H9 (cell line): ENCODE data around the gene EHD3. TPM values are rescaled to one million over a fixed set of nuclear protein-coding genes. Genes with fewer than 3 reads are reported as not detected.

ENCODE experiments used
- DNase-seq: peaks from one replicate; pipeline ENCODE4 v3.0.0-alpha.2; 2017
- H2AFZ ChIP-seq: one replicate; pipeline ENCODE4 v1.6.1; 2013; ENCODE audit warnings: mild to moderate bottlenecking, low read length, control low read depth, moderate library complexity
- H2AK5ac ChIP-seq: 2 replicates; pipeline ENCODE4 v1.6.1; 2013; ENCODE audit warnings: low read length, control low read depth, mixed read lengths; ENCODE audit not compliant: insufficient read length
- H2BK120ac ChIP-seq: one replicate; pipeline ENCODE4 v1.6.1; 2013; ENCODE audit warnings: low read depth, mild to moderate bottlenecking, low read length, control low read depth, inconsistent platforms; ENCODE audit not compliant: poor library complexity, severe bottlenecking
- H2BK12ac ChIP-seq: 2 replicates; pipeline ENCODE4 v1.6.1; 2013; ENCODE audit warnings: low read length, control low read depth, mixed read lengths, low read depth; ENCODE audit not compliant: insufficient read length
- H2BK15ac ChIP-seq: 2 replicates; pipeline ENCODE4 v1.6.1; 2013; ENCODE audit warnings: low read depth, low read length, control low read depth
- H2BK20ac ChIP-seq: one replicate; pipeline ENCODE4 v1.6.1; 2013; ENCODE audit warnings: low read depth, mild to moderate bottlenecking, low read length, control low read depth, inconsistent platforms; ENCODE audit not compliant: poor library complexity, severe bottlenecking
- H2BK5ac ChIP-seq: 2 replicates; pipeline ENCODE4 v1.6.1; 2013; ENCODE audit warnings: low read length, control low read depth, mixed read lengths; ENCODE audit not compliant: insufficient read length
- H3K14ac ChIP-seq: 2 replicates; pipeline ENCODE4 v1.6.1; 2013; ENCODE audit warnings: low read length, control low read depth; ENCODE audit not compliant: insufficient read depth
- H3K18ac ChIP-seq: 2 replicates; pipeline ENCODE4 v1.6.1; 2013; ENCODE audit warnings: low read depth, mild to moderate bottlenecking, mixed read lengths, low read length, control low read depth; ENCODE audit not compliant: insufficient read length
- H3K23ac ChIP-seq: 2 replicates; pipeline ENCODE4 v1.6.1; 2013; ENCODE audit warnings: low read length, control low read depth, mixed read lengths, low read depth; ENCODE audit not compliant: insufficient read length
- H3K23me2 ChIP-seq: 2 replicates; pipeline ENCODE4 v1.6.1; 2013; ENCODE audit warnings: low read depth, mild to moderate bottlenecking, mixed read lengths, low read length, control low read depth; ENCODE audit not compliant: insufficient read length, poor library complexity, severe bottlenecking
- H3K27ac ChIP-seq: 2 replicates; pipeline ENCODE4 v1.5.1; 2013; ENCODE audit warnings: low read length, control low read depth, mixed read lengths, low read depth; ENCODE audit not compliant: insufficient read length
- H3K27me3 ChIP-seq: 2 replicates; pipeline ENCODE4 v1.6.1; 2013; ENCODE audit warnings: low read length, control low read depth, inconsistent platforms; ENCODE audit not compliant: insufficient read depth
- H3K4ac ChIP-seq: 2 replicates; pipeline ENCODE4 v1.6.1; 2013; ENCODE audit warnings: low read depth, mild to moderate bottlenecking, control low read depth, inconsistent platforms, low read length, moderate library complexity
- H3K4me1 ChIP-seq: 2 replicates; pipeline ENCODE4 v1.6.1; 2013; ENCODE audit warnings: low read length, control low read depth, inconsistent platforms; ENCODE audit not compliant: insufficient read depth
- H3K4me2 ChIP-seq: 2 replicates; pipeline ENCODE4 v1.6.1; 2013; ENCODE audit warnings: low read length, control low read depth, mixed read lengths; ENCODE audit not compliant: insufficient read length, insufficient read depth
- H3K56ac ChIP-seq: 2 replicates; pipeline ENCODE4 v1.6.1; 2013; ENCODE audit warnings: low read depth, mild to moderate bottlenecking, mixed read lengths, low read length, control low read depth; ENCODE audit not compliant: insufficient read length
- H3K79me1 ChIP-seq: 2 replicates; pipeline ENCODE4 v1.6.1; 2013; ENCODE audit warnings: low read depth, mild to moderate bottlenecking, moderate library complexity, low read length, control low read depth, inconsistent platforms; ENCODE audit not compliant: insufficient read depth, poor library complexity, severe bottlenecking
- H3K79me2 ChIP-seq: 2 replicates; pipeline ENCODE4 v1.6.1; 2013; ENCODE audit warnings: low read length, control low read depth, inconsistent platforms; ENCODE audit not compliant: insufficient read depth
- H3K9ac ChIP-seq: 2 replicates; pipeline ENCODE4 v1.6.1; 2013; ENCODE audit warnings: low read length, control low read depth, mixed read lengths; ENCODE audit not compliant: insufficient read length; ENCODE audit errors: extremely low read depth
- H3K9me3 ChIP-seq: one replicate; pipeline ENCODE4 v1.6.1; 2013; ENCODE audit warnings: low read depth, low read length, inconsistent platforms; ENCODE audit not compliant: control insufficient read depth
- H3T11ph ChIP-seq: one replicate; pipeline ENCODE4 v1.6.1; 2013; ENCODE audit warnings: mild to moderate bottlenecking, low read length, control low read depth, inconsistent platforms
- H4K20me1 ChIP-seq: one replicate; pipeline ENCODE4 v1.6.1; 2013; ENCODE audit not compliant: control insufficient read depth, insufficient read length, insufficient read depth
- H4K5ac ChIP-seq: 2 replicates; pipeline ENCODE4 v1.6.1; 2013; ENCODE audit warnings: low read depth, mild to moderate bottlenecking, mixed read lengths, low read length, control low read depth; ENCODE audit not compliant: insufficient read length
- H4K8ac ChIP-seq: replicated peaks from 2 replicates; pipeline ENCODE4 v1.6.1; 2013; ENCODE audit warnings: low read length, control low read depth, mixed read lengths, low read depth; ENCODE audit not compliant: insufficient read length
- H4K91ac ChIP-seq: 2 replicates; pipeline ENCODE4 v1.6.1; 2013; ENCODE audit warnings: low read depth, mild to moderate bottlenecking, moderate library complexity, mixed read lengths, low read length, control low read depth; ENCODE audit not compliant: insufficient read length
- H3K27ac Mint-ChIP-seq, 3 experiments: 2 replicates in 2 of 3; 3 replicates in 1 of 3; pipeline ENCODE4 v1.8.0; 2020 to 2021; ENCODE audit warnings: mixed read lengths in 3 of 3, mild to moderate bottlenecking in 1 of 3, moderate library complexity in 1 of 3
- H3K27me3 Mint-ChIP-seq: 2 replicates; pipeline ENCODE4 v1.8.0; 2021; ENCODE audit warnings: low read depth, mild to moderate bottlenecking, moderate library complexity, mixed read lengths
- H3K36me3 Mint-ChIP-seq, 3 experiments: 2 replicates in 2 of 3; 3 replicates in 1 of 3; pipeline ENCODE4 v1.8.0; 2020 to 2021; ENCODE audit warnings: low read depth in 3 of 3, mixed read lengths in 3 of 3; ENCODE audit not compliant: insufficient read depth in 1 of 3
- H3K4me1 Mint-ChIP-seq, 2 experiments: 2 replicates each; pipeline ENCODE4 v1.8.0; 2020; ENCODE audit warnings: mixed read lengths in 2 of 2
- H3K4me3 Mint-ChIP-seq, 2 experiments: 2 replicates in 1 of 2; 3 replicates in 1 of 2; pipeline ENCODE4 v1.8.0; 2020 to 2021; ENCODE audit warnings: mild to moderate bottlenecking in 2 of 2, mixed read lengths in 2 of 2, moderate library complexity in 1 of 2
- H3K9me3 Mint-ChIP-seq, 2 experiments: 2 replicates in 1 of 2; 3 replicates in 1 of 2; pipeline ENCODE4 v1.8.0; 2020; ENCODE audit warnings: mild to moderate bottlenecking in 2 of 2, mixed read lengths in 2 of 2, moderate library complexity in 1 of 2
- CTCF ChIP-seq: fragments of 200-600 bp; sonication (generic); conservative IDR thresholded peaks from 3 replicates; pipeline ENCODE4 v1.8.0; 2021; ENCODE audit warnings: antibody characterized with exemption, mild to moderate bottlenecking
- WGBS: extraction: QIAGEN DNeasy Blood & Tissue Kit; methylation state at CpG from one replicate; pipeline ENCODE4 v1.1.7; 2013; ENCODE audit warnings: missing lambda C conversion rate, low lambda C conversion rate, mixed read lengths; ENCODE audit not compliant: insufficient read length; ENCODE audit errors: extremely low coverage; 5-methylcytosine and 5-hydroxymethylcytosine counted together
- total RNA-seq: library from RNA; stranded (reverse); gene quantifications from 2 replicates; pipeline ENCODE4 v1.2.1, GENCODE V29; 2021

The EHD3 gene
- total RNA-seq, 1 experiment from 2014 or later: 8.3 TPM

- Histone ChIP-seq H2AK5ac (no peak overlapping the region), H3K4me1 (no peaks in the 10 kb centered on the region), H2BK12ac (no peak overlapping the region), H3K9ac (no peak overlapping the region), H3K27ac (no peak overlapping the region), H3K18ac (no peak overlapping the region), H2AFZ (no peak overlapping the region), H2BK15ac (no peak overlapping the region), H2BK20ac (no peak overlapping the region), H3K23ac (no peak overlapping the region), H3T11ph (no peak overlapping the region), H3K27me3 (no peaks in the 10 kb centered on the region), H3K79me2 (no peaks in the 10 kb centered on the region), H2BK5ac (no peak overlapping the region), H3K9me3 (no peaks in the 10 kb centered on the region), H3K4me2 (no peak overlapping the region), H4K5ac (no peak overlapping the region), H3K79me1 (no peaks in the 10 kb centered on the region), H3K56ac (no peak overlapping the region), H4K8ac (no peak overlapping the region), H3K14ac (no peak overlapping the region; the same call in 1 of the 2 replicates), H2BK120ac (no peak overlapping the region), H4K20me1 (no peaks in the 10 kb centered on the region), H3K23me2 (no peaks in the 10 kb centered on the region), H4K91ac (no peak overlapping the region), H3K4ac (no peak overlapping the region)
- Mint-ChIP-seq H3K4me3 (no peak overlapping the region), H3K36me3 (no peaks in the 10 kb centered on the region), H3K9me3 (no peaks in the 10 kb centered on the region), H3K27me3 (peaks cover 4% of the 10 kb centered on the region; the same call in 1 of the 2 replicates), H3K4me1 (peaks cover 10 to 12% of the 10 kb centered on the region in 2 experiments), H3K27ac (no peak overlapping the region)
- TF ChIP-seq CTCF: no peak
- WGBS: no CpG with 5 or more reads among the region's 4 CpGs
- no peak for DNase-seq
Measured at GRCh38 chr2:31193806-31194205, 40.1 kb upstream of the EHD3 start.
